GM23248 (cell line): ENCODE measurements around the gene PHACTR4.

Experiments
- EZH2 ChIP-seq: fragments of 200-600 bp; sonication (generic); IDR thresholded peaks from 2 replicates; pipeline ENCODE4 v1.6.1; 2018; ENCODE audit warnings: antibody characterized with exemption, mild to moderate bottlenecking; ENCODE audit not compliant: insufficient read depth, poor library complexity, severe bottlenecking
- EZH2phosphoT487 ChIP-seq: fragments of 200-600 bp; sonication (generic); IDR thresholded peaks from 2 replicates; pipeline ENCODE4 v1.6.1; 2018; ENCODE audit warnings: antibody characterized with exemption, moderate library complexity, mild to moderate bottlenecking, low read depth; ENCODE audit not compliant: insufficient read depth

DNA sequence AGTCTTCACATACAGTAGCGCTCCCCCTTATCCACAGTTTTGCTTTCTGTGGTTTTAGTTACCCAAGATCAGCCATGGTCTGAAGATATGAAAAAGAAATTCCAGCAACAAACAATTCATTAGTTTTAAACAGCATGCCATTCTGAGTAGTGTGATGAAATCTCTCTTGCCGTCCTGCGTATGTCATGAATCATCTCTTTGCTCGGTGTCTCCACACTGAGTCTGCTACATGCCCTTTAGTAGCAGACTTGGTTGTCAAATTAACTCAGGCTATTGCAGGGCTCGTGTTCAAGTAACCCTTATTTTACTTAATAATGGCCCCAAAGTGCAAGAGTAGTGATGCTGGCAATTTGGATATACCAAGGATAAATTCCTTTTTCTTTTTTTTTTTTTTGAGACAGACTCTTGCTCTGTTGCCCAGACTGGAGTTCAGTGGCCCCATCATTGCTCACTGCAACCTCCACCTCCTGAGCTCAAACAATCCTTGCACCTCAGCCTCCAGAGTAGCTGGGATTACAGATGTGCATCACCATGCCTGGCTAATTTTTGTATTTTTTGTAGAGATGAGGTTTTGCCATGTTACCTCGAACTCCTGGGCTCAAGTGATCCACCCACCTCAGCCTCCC is 22.6 kb downstream of the PHACTR4 start:
- TF ChIP-seq EZH2 = no peak
- TF ChIP-seq EZH2phosphoT487 = no peak
